ENCODE measurements around the gene TTC17. TPM values are rescaled to one million over a fixed set of nuclear protein-coding genes. Genes with fewer than 3 reads are reported as not detected.

TTC17 gene
- total and polyA plus RNA-seq, 2 of the 4 experiments (the other 2 are of a cell fraction): 56.3 to 61.3 TPM

GRCh38 chr11:43384393-43384792, 25.7 kb downstream of the TTC17 start:
- Histone ChIP-seq H3K9me3 (ENCODE audit: control insufficient read depth, insufficient read depth, low read length) (no peaks in the 10 kb centered on the region), H3K4me1 (ENCODE audit: control insufficient read depth, insufficient read depth, low read length) (no peaks in the 10 kb centered on the region), H3K4ac (ENCODE audit: low read depth, low read length) (no peak overlapping the region), H4K8ac (ENCODE audit: low read depth in 2 of 2, low read length in 2 of 2) (no peak overlapping the region), H4K5ac (ENCODE audit: low read depth, low read length) (no peak overlapping the region), H2BK15ac (ENCODE audit: low read depth, low read length) (no peak overlapping the region), H3K27ac (ENCODE audit: insufficient read depth, low read length) (no peak overlapping the region), H2BK5ac (ENCODE audit: low read depth, low read length, poor library complexity, severe bottlenecking) (no peak overlapping the region), H4K20me1 (ENCODE audit: insufficient read depth, low read length) (no peaks in the 10 kb centered on the region), H3K9ac (ENCODE audit: low read depth, low read length) (no peak overlapping the region), H3K18ac (ENCODE audit: low read depth, low read length) (no peak overlapping the region), H3K36me3 (ENCODE audit: control insufficient read depth, insufficient read depth, low read length) (peaks cover 16% of the 10 kb centered on the region), H3K79me1 (ENCODE audit: low read depth in 1 of 2, low read length in 2 of 2) (peaks cover 16 to 33% of the 10 kb centered on the region in 2 experiments), H2AK9ac (replicated peaks; ENCODE audit: low read depth, low read length, poor library complexity) (no peak overlapping the region), H3K14ac (replicated peaks; ENCODE audit: low read depth, low read length) (no peak overlapping the region), H3K9me1 (ENCODE audit: insufficient read depth, low read length) (0 out of 2 replicates have a peak, but pooled peaks cover 5% of the 10 kb centered on the region), H3K4me3 (ENCODE audit: insufficient read depth, low read depth, low read length) (no peak overlapping the region), H2AFZ (replicated peaks; ENCODE audit: low read length, poor library complexity) (no peak overlapping the region), H3K4me2 (ENCODE audit: low read depth, low read length) (no peak overlapping the region), H3K27me3 (ENCODE audit: control insufficient read depth, insufficient read depth, low read length) (no peaks in the 10 kb centered on the region), H3K56ac (ENCODE audit: extremely low read depth, insufficient read depth, low read length) (no peak overlapping the region), H3K23ac (ENCODE audit: low read depth, low read length) (no peak overlapping the region), H2BK120ac (ENCODE audit: low read depth, low read length) (no peak overlapping the region), H4K91ac (ENCODE audit: insufficient read depth, low read depth, low read length) (no peak overlapping the region), H2AK5ac (ENCODE audit: low read depth, low read length) (no peak overlapping the region), H2BK20ac (ENCODE audit: low read depth, low read length) (no peak overlapping the region)
- in situ Hi-C loops (cut with MboI; ENCODE audit: low sequenced_read_pairs) (no loop called here), dilution Hi-C loops (cut with HindIII; ENCODE audit: low sequenced_read_pairs, unreplicated experiment) (no loop called here), intact Hi-C loops (cut with micrococcal nuclease) (no loop called here)
- ATAC-seq (ENCODE audit: low read depth) (no peak), DNase-seq (no peak)
- WGBS, 2 experiments (ENCODE audit: extremely low coverage in 2 of 2, insufficient read length in 1 of 2): 100% methylated on average over 2 of the region's 5 CpGs; no CpG with 5 or more reads in 1 of the 2 experiments
- ChIA-PET POLR2A (ENCODE audit: unreplicated experiment) (no interaction called here), CTCF (no interaction called here)
- no TSS peak for BruUV-seq (replicated peaks)
- no peak for TF ChIP-seq SMC3 (IDR thresholded peaks at IDR 0.05; ENCODE audit: low read depth, low read length)
- no peak for TF ChIP-seq ELK1 (IDR thresholded peaks at IDR 0.05; ENCODE audit: borderline replicate concordance, low read depth, low read length)
- TF ChIP-seq MAZ (IDR thresholded peaks at IDR 0.05; ENCODE audit: borderline replicate concordance, low read depth, low read length): no peak
- TF ChIP-seq MAFK (IDR thresholded peaks at IDR 0.05; ENCODE audit: low read depth, low read length): no peak
- no peak for TF ChIP-seq BHLHE40 (IDR thresholded peaks at IDR 0.05; ENCODE audit: low read depth, low read length)
- TF ChIP-seq POLR2A (IDR thresholded peaks at IDR 0.05; ENCODE audit: low read depth, low read length): no peak
- TF ChIP-seq CEBPB (IDR thresholded peaks at IDR 0.05; ENCODE audit: low read depth, low read length): no peak
- TF ChIP-seq RFX5 (IDR thresholded peaks at IDR 0.05; ENCODE audit: low read depth, low read length): no peak
- no peak for TF ChIP-seq NFE2L2 (IDR thresholded peaks at IDR 0.05; ENCODE audit: low read depth, low read length)
- TF ChIP-seq FOS (IDR thresholded peaks at IDR 0.05; ENCODE audit: low read depth, low read length): no peak
- TF ChIP-seq RAD21 (IDR thresholded peaks at IDR 0.05; ENCODE audit: low read length): no peak
- no peak for TF ChIP-seq USF2 (IDR thresholded peaks at IDR 0.05; ENCODE audit: low read depth, low read length)
- TF ChIP-seq MXI1 (IDR thresholded peaks at IDR 0.05; ENCODE audit: borderline replicate concordance, low read depth, low read length): no peak
- no peak for TF ChIP-seq CHD1 (IDR thresholded peaks at IDR 0.05; ENCODE audit: low read depth, low read length)
- no peak for TF ChIP-seq CTCF (conservative IDR thresholded peaks at IDR 0.05; ENCODE audit: low read depth, low read length)
- TF ChIP-seq RCOR1 (IDR thresholded peaks at IDR 0.05; ENCODE audit: insufficient replicate concordance, low read length): no peak
